Bone marrow (tissue), 2 donors: ENCODE data around the gene NEDD8.

ENCODE experiments used
- DNase-seq, 2 donors: peaks; one replicate each; lab custom pipeline; 2025; lab: John Stamatoyannopoulos, UW

The NEDD8 gene

DNA sequence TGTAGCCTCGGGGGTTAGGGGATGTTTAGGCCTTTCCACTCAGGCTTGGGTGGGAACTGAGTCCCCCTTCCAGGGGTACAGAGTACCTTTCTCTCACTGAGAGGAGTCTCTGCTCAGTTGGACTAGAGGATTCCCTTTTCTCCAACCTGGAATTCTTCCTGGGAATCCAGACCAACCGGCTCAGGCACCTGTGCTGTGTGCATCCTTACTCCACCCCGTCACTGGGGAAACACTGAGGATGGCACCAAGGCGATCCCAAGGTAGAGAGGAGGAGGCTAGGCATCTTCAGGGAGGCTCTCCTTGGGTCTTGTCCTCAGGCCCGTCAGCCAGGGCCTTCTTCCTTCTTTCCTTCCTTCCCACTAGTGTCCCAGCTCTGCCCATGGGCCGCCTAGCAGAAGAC lies 31.7 kb upstream of the NEDD8 start:
- no peak for DNase-seq

DNA sequence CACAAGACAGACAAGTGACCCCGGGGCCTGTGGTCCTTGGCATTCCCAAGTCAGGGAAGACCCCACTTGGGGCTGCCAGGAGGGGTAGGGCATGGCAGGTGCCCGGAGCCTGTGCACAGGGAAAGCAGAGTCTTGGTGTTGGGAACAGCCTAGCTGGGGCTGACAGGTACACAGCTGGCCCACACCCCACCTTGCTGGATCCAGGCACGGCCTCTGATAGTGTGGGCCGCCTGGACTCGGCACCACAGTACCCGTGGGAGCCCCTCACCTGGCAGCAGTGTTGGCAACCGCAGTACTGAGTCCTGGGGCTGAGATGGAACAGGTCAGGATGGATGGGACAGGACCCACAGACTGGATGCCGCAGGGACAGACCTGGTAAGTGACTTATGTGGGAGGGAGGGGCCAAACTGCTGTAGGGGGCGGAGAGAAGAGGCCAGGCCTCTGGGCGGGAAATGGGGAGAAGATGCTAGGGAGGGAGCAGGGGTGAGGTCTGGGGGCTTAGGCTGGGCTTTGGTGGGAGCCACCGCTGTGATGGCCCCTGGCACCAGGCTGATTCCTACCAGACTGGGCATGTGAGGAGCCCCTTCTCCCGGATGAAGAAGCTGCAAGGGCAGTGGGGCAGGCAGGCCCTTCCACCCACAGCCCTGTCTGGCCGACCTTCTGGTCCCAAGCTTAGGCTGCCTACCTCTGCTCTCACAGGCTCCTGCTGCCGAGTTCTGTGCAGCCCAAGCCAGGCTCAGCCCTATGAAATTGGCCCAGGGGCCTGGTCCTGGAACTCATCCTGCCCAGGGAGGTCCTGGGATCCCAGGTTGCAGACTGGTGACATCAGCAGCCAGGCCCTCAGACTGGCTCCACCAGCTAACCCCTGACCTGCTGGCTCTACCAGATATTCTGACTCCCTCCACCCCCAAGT lies 30.9 kb upstream of the NEDD8 start, which contains the start of gene TGM1:
Gene TGM1, minus strand, starts transcription at position 357 of the 913 bp plus-strand sequence. CDS start 825 bp downstream, outside the sequence.
- DNase-seq = no peak

DNA sequence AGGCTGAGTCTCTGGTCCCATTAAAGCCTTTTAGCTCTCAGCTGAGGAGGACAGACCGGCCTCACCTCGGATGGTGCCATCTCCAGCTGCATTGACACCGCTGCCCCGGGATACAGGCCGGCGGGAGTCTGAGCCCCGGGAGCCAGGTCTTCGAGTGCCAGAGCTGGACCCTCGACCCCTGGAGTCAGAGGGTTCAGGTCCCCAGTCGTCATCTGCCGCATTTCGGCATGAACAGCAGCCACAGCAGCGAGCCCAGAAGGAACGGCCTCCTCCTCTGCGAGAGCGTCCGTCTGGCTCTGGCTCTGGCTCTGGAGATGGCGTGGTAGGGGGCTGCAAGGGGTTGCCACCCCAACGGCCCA lies 29.8 kb upstream of the NEDD8 start:
- DNase-seq = no peak

- no peak for DNase-seq
Observed at GRCh38 chr14:24261256-24261968, 29.2 kb upstream of the NEDD8 start.

GRCh38 chr14:24260780-24261157 lies 28.6 kb upstream of the NEDD8 start:
- no peak for DNase-seq

DNA sequence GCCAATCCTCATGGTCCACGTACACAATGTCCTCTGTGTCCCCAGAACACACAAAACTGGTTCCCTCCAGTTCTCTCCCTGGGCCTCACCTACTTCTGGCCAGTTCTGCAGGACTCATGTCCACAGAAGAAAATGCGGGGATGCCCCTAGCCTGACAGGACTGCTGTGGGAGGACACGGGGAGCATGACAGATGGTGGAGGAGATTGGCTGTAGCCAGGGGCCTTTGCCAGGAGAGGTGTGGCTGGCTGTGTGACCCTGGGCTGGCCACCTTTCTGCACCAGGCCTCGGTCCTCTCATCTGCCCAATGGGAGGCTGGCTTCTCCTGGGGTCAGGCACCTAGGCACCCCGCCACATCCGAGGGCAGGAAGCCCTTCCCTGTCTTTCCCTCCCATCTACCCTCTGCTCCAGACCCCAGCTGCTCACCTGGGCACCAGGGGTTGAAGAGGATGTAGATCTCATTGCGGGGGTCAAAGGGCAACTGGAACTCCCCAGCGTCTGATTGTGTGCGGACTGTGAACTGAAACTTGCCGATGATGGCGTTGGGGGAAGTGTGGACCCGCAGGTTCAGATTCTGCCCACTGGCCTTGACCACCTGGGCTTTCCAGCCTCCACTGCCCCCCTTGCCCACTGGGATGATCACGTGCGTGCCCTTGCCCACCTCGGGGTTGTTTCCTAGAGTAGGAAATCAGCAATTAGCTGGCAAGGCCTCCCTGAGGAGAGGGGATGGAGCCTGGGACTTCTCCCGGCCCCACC lies 28.0 kb upstream of the NEDD8 start:
- no peak for DNase-seq

DNA sequence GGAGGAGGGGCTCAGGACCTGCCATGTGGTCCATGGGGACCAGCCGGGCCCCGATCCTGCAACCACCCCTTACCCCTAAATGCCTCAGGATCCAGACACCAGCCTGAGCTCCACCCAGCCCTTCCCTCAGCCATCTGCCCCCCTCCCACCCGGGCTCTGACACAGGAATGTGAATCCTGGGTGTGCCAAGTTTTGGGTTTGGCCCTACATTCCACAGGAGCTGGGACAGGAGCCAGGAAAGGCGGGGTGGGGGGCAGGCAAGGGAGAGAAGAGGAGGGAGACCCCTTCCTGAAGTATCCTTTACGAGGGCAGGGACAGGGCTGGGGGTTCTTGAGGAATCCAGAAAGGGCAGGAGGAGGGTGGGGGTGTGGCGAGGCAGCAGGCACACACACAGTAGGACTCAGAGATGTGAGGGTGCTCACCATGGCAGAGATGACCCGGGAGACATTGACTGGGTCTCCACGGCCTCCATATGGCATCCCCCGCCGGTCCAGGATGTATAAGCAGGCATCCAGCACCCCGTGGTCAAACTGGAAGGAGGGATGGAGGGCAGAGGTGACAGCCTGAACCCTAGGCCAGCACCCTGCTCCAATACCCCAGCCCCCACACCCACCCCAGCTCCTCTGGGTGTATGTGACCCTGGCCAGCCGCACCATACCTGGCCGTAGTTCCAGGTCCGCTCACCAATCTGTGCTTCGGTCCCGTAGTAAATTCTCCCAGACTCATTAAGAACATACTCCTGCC lies 27.3 kb upstream of the NEDD8 start:
- no peak for DNase-seq

DNA sequence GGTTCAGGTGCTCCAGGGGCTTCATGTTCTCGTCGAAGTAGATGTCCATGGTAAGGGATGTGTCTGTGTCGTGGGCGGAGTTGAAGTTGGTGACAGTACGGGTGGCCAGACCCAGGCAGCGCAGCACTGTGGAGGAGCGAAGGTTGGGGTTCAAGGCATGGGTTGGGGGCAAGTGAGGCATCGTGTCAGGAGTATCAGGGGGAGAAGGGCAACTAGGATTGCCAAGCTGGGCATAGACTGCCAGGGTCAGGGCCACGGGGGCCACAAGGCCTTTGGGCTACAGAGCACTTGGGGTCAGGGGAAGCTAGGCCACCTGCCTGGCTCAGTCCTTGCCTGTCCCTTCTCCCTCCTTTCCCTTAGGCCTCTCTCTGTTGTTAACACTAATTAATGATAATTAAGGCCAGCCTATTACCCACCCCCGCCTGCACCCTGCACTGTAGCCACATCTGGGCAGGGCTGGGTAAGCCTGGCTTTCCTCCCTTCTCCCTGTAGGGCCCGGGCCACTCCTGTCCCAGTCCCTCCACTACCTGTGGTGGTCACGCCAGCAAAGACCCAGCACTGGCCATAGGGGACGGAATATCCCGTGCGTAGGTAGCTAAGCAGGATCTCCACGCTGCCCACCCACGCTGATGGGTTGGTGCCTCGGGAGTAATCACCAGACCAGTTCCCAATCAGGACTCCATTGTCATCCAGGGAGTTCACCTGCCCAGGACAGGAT lies 26.5 kb upstream of the NEDD8 start:
- DNase-seq = no peak

DNA sequence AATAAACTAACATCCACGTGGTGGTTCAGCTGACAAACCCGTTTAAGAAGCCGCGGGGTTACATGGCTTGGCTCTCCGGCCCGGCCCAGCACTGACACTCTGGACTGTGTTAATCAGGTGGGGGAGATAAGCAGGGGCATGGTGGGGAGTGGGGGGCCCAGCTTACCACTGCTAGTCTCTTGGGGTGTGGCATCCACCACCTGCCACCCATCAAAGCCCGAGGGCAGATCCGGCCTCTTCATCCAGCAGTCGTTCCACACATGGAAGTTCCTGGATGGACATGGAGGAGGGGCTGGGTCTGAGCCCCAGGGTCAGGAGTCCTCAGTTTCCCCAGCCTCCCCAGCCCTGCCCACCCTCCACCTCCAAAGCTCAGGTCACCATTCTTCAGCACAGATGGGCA lies 26.0 kb upstream of the NEDD8 start:
- DNase-seq = no peak

DNA sequence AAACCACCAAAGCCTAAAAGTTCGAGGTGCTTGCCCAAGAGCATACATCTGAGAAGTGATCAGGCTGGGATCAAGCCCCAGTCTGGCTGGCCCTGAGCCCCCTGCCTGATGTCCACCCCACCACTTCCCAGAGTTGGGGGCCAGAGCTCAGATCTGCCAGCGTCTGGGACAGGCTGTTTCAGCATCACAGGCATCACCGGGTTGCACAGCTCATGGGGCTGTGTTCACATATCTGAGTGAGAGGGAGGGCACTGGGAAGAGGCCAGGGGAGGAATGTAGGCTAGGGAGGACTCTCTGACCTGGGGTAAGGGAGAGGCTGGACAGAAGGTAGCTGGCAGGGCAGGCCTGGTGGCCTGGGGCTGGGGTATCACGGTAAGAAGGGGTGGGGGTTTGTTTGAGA lies 24.8 kb upstream of the NEDD8 start:
- no peak for DNase-seq

- no peak for DNase-seq
Observed at GRCh38 chr14:24255931-24256711, 24.0 kb upstream of the NEDD8 start.

- no peak for DNase-seq
Observed at GRCh38 chr14:24255438-24255837, 23.3 kb upstream of the NEDD8 start.

- no peak for DNase-seq
Observed at GRCh38 chr14:24254630-24255392, 22.6 kb upstream of the NEDD8 start.

- no peak for DNase-seq
Observed at GRCh38 chr14:24253936-24254335, 21.8 kb upstream of the NEDD8 start.

DNA sequence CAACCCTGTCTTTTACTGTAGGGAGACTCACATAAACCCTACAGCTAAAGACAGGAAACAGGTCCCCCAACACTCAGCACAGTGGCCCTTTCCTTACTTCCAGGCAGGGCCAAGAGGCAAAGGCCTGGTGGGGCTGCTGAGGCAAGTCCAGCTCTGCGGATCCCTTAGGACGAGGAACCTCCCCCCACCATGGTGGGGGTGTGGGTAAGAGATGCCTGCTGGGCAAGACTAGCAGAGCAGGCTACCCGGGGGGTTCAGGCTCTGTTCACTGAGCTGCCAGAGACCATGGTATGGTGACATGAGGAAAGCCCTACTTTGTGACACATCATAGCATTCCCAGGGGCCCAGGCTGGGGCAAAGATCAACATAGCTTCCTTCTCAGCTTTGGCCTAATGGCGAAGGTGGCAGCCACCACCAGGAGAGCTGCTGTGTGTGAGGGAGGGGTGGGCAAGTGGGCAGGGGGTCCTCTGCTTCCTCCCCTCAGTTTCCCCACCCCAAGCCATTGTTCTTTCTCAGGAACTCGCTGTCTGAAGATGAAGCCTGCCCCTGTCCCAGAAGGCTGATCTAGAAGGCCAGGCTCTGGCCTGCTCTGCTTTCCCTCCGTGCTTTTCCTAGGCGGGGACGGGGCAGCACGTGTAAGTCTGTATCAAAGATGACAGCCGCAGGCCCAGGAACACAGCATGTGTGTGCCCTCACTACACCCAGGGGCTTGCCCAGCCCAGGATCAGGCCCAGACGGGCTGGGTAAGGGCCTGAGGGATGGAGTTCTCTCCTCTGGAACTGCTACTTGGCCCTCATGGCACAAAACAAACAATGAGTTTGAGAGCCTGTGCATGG lies 20.3 kb upstream of the NEDD8 start:
- DNase-seq = no peak

DNA sequence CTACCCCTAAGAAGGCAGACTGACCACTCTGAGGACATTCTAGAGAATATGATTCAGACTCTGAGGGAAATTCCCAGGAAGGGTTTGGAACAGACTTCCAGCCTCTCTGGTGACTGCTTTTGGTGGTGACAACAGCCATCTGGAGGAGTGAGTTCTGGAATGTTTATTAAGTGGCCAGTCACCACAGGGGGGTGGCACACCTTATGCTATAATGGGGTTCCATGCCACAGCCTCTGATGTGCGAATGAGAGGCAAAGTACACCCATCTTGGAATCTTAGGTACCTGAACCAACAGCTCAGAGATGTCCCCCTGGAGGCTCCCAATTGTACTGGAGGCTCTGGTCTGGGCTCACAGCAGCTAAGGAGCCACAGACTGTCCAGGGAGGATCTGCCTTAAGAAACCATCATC lies 19.7 kb upstream of the NEDD8 start:
- no peak for DNase-seq

- DNase-seq = no peak
Observed at GRCh38 chr14:24250354-24250753, 18.2 kb upstream of the NEDD8 start.

DNA sequence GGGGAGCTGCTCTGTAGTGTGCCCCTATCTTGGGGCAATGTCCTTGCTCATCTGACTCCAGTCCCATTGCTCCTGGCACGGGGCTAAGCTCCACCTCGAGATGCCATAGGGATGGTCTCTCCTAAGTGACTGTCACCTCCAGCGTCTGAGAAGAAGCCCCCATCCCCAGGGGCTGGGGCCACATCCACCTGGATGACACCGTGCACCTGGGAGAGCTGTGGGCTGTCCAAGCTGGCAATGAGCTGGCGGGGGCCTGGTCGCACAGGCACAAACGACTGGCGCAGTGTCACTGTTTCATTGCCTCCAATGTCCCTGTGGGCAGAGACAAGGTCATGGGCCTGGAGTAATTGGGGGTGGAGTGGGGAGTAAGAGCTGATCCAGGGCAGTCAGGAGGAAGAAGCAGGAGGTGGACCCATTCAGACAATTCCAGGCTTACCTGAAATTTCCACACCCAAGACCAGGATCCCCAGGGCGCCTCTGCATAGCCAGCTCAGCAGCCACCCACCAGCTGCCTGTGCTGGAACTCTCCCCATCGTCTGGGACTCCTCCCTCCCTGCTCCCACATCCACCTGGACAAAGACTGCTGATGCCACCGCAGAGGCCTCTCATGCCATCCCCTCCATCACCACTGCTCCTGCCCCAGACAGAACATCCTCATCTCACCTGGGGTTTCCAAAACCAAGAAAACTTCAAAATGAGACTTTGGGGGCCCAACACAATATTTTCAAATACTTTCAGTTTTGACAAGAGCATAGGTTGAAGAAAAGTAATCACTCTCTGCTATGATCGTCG lies 17.3 kb upstream of the NEDD8 start:
- DNase-seq = no peak
